Measurements from ENCODE around the gene KRTAP4-9. TPM values are rescaled to one million over a fixed set of nuclear protein-coding genes. Genes with fewer than 3 reads are reported as not detected.

Gene KRTAP4-9
- polyA plus RNA-seq, 2 of the 4 experiments (the other 2 are of a cell fraction), result not detected

- no peak for DNase-seq (ENCODE audit: low read depth in 1 of 2, low spot score in 1 of 2)
- CTCF ChIA-PET, result no interaction called here
- Histone ChIP-seq H3K27ac (no peak overlapping the region), H3K4me3 (no peak overlapping the region), H3K9me3 (no peaks in the 10 kb centered on the region), H3K4me2 (no peak overlapping the region), H3K4me1 (0 out of 3 replicates have a peak, but pooled peaks cover 6% of the 10 kb centered on the region)
- ATAC-seq, result no peak
- 85% methylated on average over 1 of the region's 1 CpG for WGBS (ENCODE audit: missing lambda C conversion rate)
- POLR2A ChIA-PET, result no interaction called here
- TF ChIP-seq POLR2AphosphoS2 (conservative IDR thresholded peaks at IDR 0.05; ENCODE audit: low read length) (no peak), HOXB5 (CRISPR knock-in tag; IDR thresholded peaks at IDR 0.05) (no peak), RNF2 (IDR thresholded peaks at IDR 0.05; ENCODE audit: borderline replicate concordance, low read depth) (no peak), CTCF (IDR thresholded peaks at IDR 0.05) (no peak), HOXB13 (CRISPR knock-in tag; IDR thresholded peaks at IDR 0.05; ENCODE audit: low read depth) (no peak), RAD21 (conservative IDR thresholded peaks at IDR 0.05 in 1 of 2, IDR thresholded peaks at IDR 0.05 in 1 of 2) (no peak), EP300 (IDR thresholded peaks at IDR 0.05) (no peak), FOXS1 (CRISPR knock-in tag; IDR thresholded peaks at IDR 0.05) (no peak), HMGXB4 (CRISPR knock-in tag; IDR thresholded peaks at IDR 0.05; ENCODE audit: borderline replicate concordance) (no peak)
- FAIRE-seq, result peak; percentile 92
Measured at GRCh38 chr17:41127371-41127770, 22.2 kb downstream of the KRTAP4-9 start.

GRCh38 chr17:41131979-41132378, 26.8 kb downstream of the KRTAP4-9 start:
- 56% methylated on average over 3 of the region's 3 CpGs for WGBS (ENCODE audit: missing lambda C conversion rate)
- peak; percentile 97 for FAIRE-seq
- TF ChIP-seq JUNB (IDR thresholded peaks at IDR 0.05), result peak; percentile 60; the same call in 1 of the 2 replicates
- no peak for TF ChIP-seq ATOH8 (CRISPR knock-in tag; IDR thresholded peaks at IDR 0.05; ENCODE audit: low read depth)
- no peak for TF ChIP-seq KDM5A (IDR thresholded peaks at IDR 0.05)
- TF ChIP-seq FOSL2 (IDR thresholded peaks at IDR 0.05), result peak; percentile 49; the same call in 1 of the 2 replicates
- peak; percentile 75 for TF ChIP-seq FOSL2 (CRISPR knock-in tag; IDR thresholded peaks at IDR 0.05)
- TF ChIP-seq CEBPB (IDR thresholded peaks at IDR 0.05), result no peak
- no peak for TF ChIP-seq SMC3 (IDR thresholded peaks at IDR 0.05)
- 0 out of 3 replicates have a peak, but pooled peaks cover 6% of the 10 kb centered on the region for H3K4me1 ChIP-seq
- no peaks in the 10 kb centered on the region for H3K9me3 ChIP-seq
- CTCF ChIA-PET, result interaction anchor here (1.0 kb wide), 1 partner anchor 190 kb away, joined by 3 read pairs; no protein-coding TSS in a partner anchor
- H3K4me2 ChIP-seq, result 0 out of 3 replicates have a peak overlapping the region, but pooled peaks have one; percentile 7
- peak overlapping the region in 1 of 2 experiments; percentile 1; a peak in 1 of 6 replicates for H3K27ac ChIP-seq
- no peak overlapping the region for H3K4me3 ChIP-seq
- no peak; a peak in 1 of 6 replicates for ATAC-seq
- POLR2A ChIA-PET, result no interaction called here
- DNase-seq (ENCODE audit: low read depth in 1 of 2, low spot score in 1 of 2), result peak in 1 of 2 experiments; percentile 27

GRCh38 chr17:41133880-41134735, 28.9 kb downstream of the KRTAP4-9 start:
- Histone ChIP-seq H3K4me1 (0 out of 3 replicates have a peak, but pooled peaks cover 6% of the 10 kb centered on the region), H3K4me2 (no peak overlapping the region), H3K9me3 (no peaks in the 10 kb centered on the region), H3K27ac (no peak overlapping the region), H3K4me3 (no peak overlapping the region)
- no peak for DNase-seq (ENCODE audit: low read depth in 1 of 2, low spot score in 1 of 2)
- no peak for ATAC-seq
- peak; percentile 28 for FAIRE-seq
- CTCF ChIA-PET, result interaction anchor here (0.7 kb wide), 1 partner anchor 11 kb away, joined by 3 read pairs; no protein-coding TSS in a partner anchor
- 52% methylated on average over 2 of the region's 2 CpGs for WGBS (ENCODE audit: missing lambda C conversion rate)
- POLR2A ChIA-PET, result no interaction called here
- TF ChIP-seq HDAC2 (IDR thresholded peaks at IDR 0.05) (no peak), EHF (CRISPR knock-in tag; IDR thresholded peaks at IDR 0.05) (no peak), PBX3 (IDR thresholded peaks at IDR 0.05) (no peak), BCL3 (IDR thresholded peaks at IDR 0.05) (no peak), ATOH8 (CRISPR knock-in tag; IDR thresholded peaks at IDR 0.05; ENCODE audit: low read depth) (no peak), FOXS1 (CRISPR knock-in tag; IDR thresholded peaks at IDR 0.05) (no peak), CBX2 (IDR thresholded peaks at IDR 0.05; ENCODE audit: borderline replicate concordance, low read depth) (no peak), JUNB (IDR thresholded peaks at IDR 0.05) (no peak), RNF2 (IDR thresholded peaks at IDR 0.05; ENCODE audit: borderline replicate concordance, low read depth) (no peak), MAFK (IDR thresholded peaks at IDR 0.05; ENCODE audit: partially characterized antibody) (no peak), KDM5A (IDR thresholded peaks at IDR 0.05) (no peak), POLR2A (IDR thresholded peaks at IDR 0.05; ENCODE audit: low read length) (no peak)
